Activated T-cell treated with anti-CD3 and anti-CD28 coated beads for 48 hours (primary cell): ENCODE data around the gene KCNJ16.
"Not testable (repeated sequence)": the region's sequence is repeated elsewhere in the genome, so short reads cannot be mapped to it uniquely, and the experiment has no call there.

Source experiments
- DNase-seq: peaks from one replicate; pipeline ENCODE4 v3.0.0-alpha.2; 2020; ENCODE audit warnings: low read depth

The KCNJ16 gene

DNA sequence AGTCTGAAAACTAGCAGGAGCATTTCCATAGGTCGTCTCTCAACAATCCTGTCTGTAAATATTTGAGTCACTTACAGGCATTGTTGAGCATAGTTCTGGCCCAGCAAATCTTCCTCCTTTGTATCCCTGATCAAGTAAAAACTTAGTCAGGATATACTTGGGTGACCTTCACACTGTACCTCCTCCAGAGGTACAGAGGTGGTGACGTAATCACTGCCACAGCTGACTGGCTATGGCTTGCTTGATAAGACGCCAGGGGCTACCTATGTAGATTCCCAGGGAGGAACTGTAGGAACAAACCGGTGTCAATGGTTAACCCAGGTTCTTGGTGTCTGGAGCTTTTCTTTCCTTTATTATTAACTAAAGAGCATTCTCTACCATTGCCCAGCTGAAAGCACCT, at the start of gene KCNJ16:
KCNJ16 (plus strand) TSS at position 270 of the 400 bp plus-strand sequence. CDS start 56,863 bp downstream, outside the sequence.
- DNase-seq: no peak

DNA sequence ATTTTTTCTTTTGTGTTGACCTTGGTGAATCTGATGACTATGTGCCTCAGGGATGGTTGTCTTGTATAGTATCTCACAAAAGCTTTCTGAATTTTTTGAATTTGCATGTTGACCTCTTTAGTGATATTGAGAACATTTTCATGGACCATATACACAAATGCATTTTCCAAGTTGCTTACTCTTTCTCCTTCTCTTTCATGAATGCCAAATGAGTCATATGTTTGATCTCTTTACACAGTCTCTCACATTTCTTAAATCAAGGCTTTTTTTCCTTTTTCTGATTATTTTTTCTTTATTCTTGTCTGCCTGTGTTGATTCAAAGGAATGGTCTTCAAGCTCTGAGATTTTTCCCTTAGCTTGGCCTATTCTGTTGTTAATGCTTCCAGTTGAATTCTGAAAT, 46.6 kb upstream of the KCNJ16 start:
- DNase-seq: no peak

DNA sequence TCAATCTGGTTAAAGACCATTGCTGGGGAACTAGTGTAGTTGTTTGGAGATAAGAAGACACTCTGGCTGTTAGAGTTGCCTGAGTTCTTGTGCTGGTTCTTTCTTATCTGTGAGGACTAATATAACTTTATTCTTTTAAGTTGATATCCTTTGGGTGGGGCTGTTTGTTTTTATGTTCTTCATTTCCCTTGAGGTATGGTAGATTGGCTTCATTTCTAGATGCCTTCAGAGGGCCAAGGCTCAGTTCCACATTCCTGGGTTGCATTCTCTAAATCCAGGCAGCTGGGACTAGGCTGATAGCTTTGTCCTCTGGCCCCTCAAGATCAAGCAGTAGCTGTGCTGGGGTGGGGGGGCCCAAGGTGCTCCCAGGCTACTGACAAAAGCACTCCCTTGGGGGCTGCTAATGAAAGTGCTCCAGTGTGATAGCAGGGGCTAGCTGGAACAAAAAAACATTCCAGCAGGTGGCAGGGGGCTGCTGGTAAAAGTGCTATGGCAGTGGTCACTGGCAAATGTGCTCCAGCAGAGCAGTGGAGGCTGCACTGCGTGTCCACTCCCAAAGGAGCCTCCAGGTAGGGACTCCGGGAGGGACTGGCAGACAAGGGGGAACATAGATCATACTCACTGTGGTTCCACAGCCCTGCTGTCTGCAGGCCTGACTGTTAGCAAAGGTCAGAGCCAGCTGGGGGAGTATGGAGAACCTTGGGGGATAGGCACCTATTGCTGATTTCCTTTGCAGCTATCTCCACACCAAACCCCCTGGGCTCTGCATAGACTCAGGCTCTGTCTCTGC, 45.9 kb upstream of the KCNJ16 start:
- no peak for DNase-seq

DNA sequence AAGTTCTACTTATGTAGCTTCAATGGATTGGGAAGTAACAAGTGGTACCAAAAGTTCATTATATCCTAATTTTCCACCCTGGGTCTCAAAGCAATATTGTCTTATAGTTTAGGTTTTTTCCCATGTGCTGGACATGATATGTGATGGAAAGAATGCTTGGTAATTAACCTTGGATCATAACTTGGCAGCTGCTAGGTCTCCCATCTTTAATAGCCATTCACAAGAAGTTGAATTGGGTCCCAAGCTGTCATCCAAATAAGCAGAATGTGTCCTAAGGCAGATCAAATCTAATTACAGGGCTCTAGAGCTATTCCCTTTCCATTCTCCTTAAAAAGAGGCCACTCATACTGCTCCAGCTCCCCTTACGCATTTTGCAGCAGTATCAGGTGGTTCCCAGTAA, 44.7 kb upstream of the KCNJ16 start:
- DNase-seq: no peak

DNA sequence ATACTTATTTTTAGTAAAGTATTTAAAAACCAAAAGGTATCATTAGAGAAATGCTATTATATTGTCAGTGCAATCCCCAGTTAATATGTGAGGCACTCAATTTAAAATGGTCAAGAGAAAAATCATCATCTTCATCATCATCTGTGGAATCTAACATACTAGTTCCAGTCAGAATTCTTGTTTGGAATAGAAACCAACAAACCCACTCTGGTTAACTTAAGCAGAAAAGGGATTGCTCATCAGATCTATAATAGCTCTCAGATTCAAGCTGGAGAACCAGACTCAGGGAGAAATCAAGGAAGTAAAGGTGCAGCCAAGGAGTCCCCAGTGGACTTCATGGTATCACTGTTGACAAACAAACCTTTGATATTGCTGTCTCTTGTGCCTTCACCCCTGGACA, 43.7 kb upstream of the KCNJ16 start:
- DNase-seq: no peak

DNA sequence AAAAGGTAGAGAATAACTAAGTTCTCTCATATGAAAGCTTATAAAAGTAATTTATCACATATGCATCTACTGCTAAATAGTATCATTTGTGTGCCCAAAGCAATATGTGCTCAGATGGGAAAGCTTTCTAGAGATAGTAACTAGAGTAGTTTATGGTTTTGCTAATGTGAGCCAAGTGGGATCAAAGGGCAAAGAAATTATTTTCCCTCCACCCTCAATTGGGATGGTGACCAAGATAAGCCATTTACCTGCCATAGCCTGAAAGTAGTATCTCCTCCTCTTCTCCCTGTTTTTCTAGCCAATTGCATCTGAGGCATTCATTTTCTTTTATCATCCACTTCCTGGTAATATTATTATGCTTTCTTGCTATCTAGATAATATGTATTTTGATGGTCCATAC, 41.9 kb upstream of the KCNJ16 start:
- DNase-seq: no peak

DNA sequence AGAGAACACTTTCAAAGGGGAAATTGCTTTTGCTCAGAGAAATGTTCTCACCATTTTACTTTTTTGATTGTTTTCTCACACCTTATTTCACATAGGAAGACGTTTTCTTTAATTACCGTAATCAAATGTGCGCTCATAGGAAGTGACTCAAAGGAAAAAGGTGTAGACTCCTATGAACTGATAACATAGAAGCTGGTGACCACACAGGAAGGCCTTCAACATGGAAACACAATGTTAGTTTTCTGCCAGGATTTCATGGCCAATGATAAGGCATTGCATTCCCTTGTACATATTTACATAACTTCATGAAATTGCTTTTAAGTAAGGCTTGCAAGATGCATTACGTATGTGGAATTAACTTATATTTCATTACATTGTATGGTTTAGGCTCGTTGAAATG, 40.9 kb upstream of the KCNJ16 start:
- no peak for DNase-seq

DNA sequence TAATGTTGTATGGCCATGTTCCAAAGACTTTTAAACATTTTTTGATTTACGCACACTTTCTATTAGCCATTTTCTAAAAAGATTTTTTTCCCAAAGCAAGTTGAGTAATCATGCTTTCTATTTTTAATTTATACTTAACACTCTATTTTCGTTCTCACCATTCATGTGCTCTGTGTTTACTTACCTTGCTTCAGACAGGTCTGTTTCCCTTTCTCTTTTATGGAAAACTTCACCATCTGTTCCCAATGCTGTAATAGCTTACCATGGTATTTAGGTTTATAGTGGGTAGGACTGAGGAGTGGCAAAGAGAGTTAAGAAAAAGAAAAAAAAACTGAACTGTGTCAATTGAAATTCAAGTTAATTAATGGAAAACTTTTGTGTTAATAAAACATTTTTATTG, 37.5 kb upstream of the KCNJ16 start:
- no peak for DNase-seq

DNA sequence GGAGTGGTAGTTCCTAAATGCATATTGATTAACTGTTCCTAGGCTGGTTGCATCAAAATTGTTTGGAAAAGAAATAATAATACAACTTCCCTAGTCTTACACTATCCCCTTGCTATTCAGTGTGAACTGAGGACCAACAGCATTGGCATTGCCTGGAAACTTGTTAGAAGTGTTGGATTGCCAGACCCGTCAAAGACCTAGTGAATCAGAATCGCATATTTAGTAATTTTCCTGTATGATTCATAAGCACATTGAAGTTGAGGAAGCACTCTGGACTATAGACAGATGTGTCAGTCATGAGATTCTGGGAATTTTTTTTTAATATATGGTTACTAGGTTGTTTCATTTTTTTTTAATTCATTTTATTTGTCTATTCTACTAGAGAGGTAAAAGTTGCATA, 34.7 kb upstream of the KCNJ16 start:
- no peak for DNase-seq

DNA sequence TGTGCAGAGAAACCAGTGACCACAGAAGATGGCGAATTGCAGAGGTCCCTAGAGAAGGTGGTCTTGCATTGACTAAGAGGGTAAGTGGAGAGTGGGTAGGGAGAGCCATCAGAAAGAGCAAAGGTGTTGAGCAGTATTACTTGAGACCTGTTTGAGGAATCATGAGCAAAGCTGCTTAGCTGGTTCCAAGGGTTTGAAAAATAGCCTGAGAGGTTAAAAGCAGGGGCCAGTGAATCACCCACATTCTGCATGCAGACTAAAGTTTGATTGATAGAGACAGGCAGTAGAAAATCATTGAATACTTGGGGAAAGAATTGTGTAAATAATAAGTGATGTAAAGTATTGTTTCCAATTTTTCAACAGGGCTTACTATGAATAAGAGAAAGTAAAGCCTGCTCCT, 34.0 kb upstream of the KCNJ16 start:
- no peak for DNase-seq

DNA sequence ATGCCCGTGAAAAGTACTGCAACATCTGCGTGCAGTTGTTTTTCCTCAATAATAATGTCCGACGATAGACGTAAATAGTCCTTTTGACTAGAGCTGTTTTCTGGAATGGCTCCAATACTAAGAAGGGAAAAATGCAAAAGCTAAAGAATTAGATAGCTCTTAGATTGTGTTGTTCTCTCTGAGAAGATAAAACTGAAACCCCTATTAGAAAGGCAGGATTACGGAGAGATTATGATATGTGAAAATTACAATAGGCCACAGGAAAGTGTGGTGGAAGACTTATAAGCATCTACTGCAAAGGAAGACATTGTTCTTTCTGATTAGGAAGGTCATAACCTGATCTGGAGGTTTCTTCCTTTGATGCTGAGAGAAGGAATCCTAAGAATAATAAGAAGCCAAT, 33.5 kb upstream of the KCNJ16 start:
- no peak for DNase-seq

DNA sequence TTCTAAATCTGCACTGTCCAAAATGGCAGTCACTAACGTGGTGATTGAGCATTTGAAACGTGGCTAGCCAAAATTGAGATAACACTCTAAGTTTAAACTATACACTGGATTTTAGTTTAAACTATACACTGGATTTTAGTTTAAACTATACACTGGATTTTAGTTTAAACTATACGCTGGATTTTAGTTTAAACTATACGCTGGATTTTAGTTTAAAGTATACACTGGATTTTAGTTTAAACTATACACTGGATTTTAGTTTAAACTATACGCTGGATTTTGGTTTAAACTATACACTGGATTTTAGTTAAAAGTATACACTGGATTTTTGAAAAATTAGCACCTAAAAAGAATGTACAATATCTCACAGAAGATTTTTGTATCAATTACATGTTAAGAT, 29.2 kb upstream of the KCNJ16 start:
- DNase-seq: not testable (repeated sequence)

DNA sequence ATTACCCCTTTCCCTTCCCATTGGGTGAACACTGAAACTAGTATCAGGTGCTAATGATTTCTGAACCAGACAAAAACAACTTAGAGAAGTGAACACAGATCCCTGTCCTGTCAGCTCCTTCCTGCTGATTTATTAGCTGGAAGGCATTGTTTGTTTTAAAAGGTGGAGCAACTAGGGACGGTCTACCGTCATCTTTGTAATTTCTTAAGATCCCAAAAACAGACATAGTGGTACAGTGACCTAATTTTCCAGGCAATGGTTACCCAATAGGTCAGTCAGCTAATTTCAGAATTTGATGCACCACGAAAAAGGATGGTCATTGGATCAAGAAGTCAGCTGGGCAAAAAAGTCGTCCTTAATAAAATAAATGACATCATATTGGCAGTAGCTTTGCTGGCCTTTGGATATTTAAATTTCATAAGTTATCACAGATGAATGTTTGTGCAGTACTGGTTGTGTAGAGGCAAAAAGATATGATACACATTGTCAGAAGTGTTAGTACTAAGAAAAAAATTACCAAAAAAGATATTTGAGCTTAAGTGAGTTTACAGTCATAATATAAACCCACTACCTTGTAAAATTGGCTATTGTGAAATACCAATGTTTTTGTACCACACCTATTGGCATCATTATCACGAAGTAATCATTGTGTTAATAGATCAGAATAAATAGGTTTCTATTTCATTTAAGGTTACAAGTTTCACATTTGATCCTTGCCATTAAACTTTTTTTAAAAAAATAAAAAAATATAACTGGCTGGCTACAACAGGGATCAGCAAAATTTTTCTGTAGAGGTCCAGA, 27.2 kb upstream of the KCNJ16 start:
- DNase-seq: no peak

DNA sequence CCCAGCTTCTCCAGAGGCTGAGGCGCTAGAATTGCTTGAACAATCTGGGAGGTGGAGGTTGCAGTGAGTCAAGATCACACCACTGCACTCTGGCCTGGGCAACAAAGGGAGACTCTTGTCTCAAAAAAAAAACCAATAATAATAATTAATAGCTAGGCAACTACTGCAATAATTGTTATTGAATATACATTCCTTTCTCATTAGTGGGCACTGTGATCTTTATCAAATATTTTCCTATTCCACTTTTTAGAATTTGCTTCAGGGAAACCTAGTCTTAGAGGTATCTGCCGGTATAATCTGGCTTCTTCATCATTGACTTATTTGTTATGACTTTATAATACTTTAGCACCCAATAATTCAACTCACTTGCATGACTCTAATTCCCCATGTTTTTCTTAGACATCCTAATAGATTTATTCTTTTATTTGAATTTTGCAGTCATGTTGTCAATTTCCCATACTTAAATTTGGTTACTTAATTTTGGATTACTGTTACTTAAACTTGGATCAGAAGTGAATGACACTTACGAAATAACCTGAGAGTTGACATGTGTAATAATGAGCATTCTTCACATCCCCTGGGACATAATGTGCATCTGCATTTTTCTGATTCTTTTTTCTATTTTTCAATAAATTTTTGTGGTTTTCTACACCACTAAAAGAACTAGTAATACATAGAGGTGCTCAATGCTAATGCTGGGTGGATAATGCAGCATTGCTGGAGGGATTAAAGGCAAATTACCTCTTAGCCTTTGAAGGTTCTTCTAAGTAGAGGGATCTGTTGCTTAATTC, 25.0 kb upstream of the KCNJ16 start:
- DNase-seq: no peak

DNA sequence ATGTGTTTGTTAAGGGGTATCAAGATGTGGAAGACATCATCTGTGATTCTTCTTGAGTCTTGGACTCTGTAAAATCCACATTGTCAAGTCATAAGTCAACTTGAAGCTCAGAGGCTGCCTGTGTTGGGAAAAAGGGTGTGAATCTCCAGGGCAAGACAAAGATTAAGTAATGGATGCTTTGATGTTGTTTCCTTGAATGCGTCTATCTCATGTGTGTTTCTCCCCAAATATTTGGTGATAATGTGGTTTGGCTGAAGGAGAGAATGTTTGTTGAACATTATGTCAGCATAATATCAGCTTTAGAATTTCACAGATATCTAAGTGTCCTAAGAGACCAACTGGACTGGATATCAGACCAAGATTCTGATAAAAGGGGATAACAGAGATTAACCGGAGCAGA, 24.1 kb upstream of the KCNJ16 start:
- DNase-seq: no peak

DNA sequence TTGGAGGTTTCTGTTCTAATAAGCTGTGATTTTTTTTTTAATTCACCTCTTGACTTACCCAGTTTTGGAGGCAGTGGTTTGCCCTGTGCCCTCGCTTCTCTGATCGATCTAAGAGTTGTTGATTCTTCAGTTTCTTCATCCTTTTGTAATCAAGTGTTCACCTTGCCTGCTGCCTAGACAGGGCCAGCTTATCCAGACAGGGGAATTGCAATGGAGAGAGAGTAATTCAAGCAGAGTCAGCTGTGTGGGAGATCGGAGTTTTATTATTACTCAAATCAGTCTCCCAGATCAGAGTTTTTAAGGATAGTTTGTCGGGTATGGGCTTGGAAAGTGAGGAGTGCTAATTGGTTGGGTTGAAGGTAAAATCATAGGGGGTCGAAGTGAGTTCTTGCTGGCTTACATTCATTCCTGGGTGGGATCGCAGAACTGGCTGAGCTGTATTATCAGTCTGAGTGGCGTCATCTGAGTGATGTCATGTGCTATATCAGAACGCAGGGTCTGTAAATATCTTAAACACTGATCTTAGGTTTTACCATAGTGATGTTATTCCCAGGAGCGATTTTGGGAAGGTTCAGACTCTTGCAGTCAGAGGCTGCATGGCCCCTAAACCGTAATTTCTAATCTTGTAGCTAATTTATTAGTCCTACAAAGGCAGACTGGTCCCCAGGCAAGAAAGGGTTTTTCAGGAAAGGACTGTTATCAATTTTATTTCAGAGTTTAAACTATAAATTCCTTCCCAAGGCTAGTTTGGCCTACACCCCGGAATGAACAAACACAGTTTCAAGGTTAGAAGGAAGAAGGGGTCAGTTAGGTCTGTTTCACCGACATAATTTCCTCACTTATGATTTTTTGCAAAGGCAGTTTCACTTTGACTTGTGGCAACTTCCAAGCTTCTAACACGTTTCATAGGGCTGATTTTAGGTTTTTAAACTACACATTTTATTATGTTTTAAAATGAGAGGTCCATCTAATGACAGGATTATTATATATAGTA, 21.5 kb upstream of the KCNJ16 start:
- no peak for DNase-seq

DNA sequence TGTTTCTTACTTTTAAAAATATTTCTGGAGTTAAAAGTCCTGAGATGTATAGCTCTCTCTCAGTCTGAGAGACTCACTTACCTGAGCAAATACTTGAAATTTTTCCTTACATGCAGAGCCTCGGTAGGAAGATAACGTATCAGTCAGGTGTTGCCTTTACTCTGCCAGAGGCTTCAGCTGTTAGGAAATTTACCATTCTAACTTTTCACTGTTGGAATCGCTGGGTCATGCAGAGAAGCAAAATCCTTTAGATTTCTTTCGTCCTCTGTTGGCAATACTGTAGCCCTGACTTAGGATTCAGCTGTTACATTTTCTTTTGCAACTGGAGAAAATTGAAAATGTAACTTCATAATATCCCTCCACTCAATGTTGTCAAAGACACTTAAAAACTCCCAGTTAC, 20.0 kb upstream of the KCNJ16 start:
- no peak for DNase-seq

DNA sequence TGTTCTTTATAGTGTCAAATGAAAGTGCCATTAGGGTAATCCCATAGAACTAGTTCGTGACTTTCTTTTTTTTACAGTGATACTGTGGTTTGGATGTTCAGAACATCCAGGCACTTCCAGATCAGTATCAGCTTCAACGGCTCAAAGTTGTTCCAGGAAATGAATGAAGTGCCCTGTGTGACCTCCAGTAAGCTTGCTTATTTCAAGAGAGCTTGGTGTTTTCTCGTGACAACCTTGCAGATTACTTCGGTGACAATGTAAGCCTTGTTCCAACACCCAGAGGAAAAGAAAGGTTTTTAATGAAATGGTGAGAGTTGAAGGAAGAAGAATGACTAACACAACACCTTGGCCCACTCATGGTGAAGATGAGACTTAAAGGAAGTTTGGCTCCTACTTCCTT, 16.0 kb upstream of the KCNJ16 start:
- DNase-seq: no peak

DNA sequence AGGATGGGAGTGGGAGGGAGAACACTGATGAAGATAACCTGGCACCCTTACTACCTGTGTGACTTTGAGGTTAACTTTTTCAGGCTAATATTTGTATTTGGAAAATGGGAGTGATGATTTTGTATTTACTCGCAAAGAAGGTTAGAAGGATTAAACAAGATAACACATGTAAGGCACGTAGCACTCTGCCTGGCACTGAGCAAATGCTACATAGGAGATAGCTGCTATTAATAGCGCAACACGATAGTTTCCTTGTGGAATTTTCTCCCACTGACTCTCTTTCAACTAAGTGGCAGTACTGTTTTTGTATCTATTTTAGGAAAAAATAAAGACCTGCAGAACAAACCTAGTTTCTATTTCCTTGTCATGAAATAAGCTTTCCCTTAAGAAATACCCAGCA, 15.4 kb upstream of the KCNJ16 start:
- DNase-seq: no peak

DNA sequence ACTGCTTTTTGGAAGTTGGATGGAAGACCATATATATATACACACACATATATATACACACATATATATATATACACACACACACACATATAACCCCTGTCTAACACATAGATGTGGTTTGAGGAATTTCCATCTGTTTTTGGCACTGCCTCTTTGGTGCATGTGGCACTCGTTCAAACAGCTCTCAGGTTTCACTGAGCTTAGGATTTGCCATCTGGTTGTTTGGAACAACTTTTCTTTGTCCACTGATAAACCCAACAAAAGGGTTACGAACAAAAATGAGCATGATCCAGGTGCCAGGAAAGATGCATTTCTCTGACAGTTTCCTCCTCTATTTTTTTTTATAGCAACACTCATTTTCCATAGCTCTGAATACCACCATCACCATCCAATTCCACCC, 14.6 kb upstream of the KCNJ16 start:
- no peak for DNase-seq

DNA sequence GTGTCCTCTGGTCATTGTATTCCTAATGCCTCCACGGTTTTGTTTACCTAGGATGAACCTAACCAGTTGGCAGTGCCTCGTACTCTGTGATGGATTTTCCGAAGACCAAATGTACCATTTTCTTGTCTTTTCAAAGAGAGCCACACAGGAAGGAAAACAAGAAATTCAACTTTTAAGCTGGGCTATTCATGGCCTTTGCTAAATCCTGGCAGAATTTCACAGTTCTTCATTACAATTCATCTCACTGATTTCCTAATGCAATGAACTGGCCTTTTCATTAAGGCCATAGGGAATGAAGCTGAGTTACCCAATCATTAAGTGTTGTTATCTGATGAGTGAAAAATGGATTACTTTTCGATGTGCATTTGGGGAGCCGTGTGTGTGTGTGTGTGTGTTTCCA, 7.9 kb upstream of the KCNJ16 start:
- DNase-seq: no peak
